IMR-90 (cell line): ENCODE results near the gene SLC27A1.
"Not testable (repeated sequence)": the region's sequence is repeated elsewhere in the genome, so short reads cannot be mapped to it uniquely, and the experiment has no call there.

Experiments
- CEBPB ChIP-seq: IDR thresholded peaks from 2 replicates; pipeline ENCODE4 v1.6.1; 2012; ENCODE audit warnings: low read depth, low read length, improper control_type of control experiment
- MXI1 ChIP-seq: IDR thresholded peaks from 2 replicates; pipeline ENCODE4 v1.6.1; 2012; ENCODE audit warnings: low read depth, mild to moderate bottlenecking, low read length, moderate library complexity, borderline replicate concordance
- POLR2A ChIP-seq: IDR thresholded peaks from 2 replicates; pipeline ENCODE4 v1.6.1; 2012; ENCODE audit warnings: mild to moderate bottlenecking, low read depth, low read length
- RAD21 ChIP-seq: IDR thresholded peaks from 2 replicates; pipeline ENCODE4 v1.6.1; 2012; ENCODE audit warnings: low read length, improper control_type of control experiment
- TF ChIP-seq, protein P1 (sequence below): conservative IDR thresholded peaks from 2 replicates; pipeline ENCODE4 v1.5.1; 2012; ENCODE audit warnings: mild to moderate bottlenecking, low read depth, low read length, improper control_type of control experiment

DNA sequence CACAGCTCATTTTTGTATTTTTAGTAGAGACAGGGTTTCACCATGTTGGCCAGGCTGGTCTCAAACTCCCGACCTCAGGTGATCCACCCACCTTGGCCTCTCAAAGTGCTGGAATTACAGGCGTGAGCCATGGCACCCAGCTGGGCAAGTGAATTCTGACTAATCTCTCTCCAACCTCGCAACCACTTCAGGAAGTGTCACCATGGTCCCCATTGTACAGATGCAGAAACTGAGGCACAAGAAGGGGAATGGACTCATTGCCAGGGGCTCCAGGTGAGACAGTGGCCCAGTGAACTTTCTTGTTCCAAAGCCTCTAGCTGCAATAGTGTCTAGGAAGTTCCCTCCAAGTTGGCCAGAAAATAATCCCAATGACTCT, 38.2 kb downstream of the SLC27A1 start:
- not testable (repeated sequence) for TF ChIP-seq RAD21, MXI1, CEBPB, POLR2A
- TF ChIP-seq, protein P1, sequence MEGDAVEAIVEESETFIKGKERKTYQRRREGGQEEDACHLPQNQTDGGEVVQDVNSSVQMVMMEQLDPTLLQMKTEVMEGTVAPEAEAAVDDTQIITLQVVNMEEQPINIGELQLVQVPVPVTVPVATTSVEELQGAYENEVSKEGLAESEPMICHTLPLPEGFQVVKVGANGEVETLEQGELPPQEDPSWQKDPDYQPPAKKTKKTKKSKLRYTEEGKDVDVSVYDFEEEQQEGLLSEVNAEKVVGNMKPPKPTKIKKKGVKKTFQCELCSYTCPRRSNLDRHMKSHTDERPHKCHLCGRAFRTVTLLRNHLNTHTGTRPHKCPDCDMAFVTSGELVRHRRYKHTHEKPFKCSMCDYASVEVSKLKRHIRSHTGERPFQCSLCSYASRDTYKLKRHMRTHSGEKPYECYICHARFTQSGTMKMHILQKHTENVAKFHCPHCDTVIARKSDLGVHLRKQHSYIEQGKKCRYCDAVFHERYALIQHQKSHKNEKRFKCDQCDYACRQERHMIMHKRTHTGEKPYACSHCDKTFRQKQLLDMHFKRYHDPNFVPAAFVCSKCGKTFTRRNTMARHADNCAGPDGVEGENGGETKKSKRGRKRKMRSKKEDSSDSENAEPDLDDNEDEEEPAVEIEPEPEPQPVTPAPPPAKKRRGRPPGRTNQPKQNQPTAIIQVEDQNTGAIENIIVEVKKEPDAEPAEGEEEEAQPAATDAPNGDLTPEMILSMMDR = not testable (repeated sequence)
